GM21447 (cell line): ENCODE measurements around the gene CACNA1A.

Experiments used
- ATAC-seq: cut with Tn5 transposase; IDR thresholded peaks from one replicate; pipeline ENCODE4 v1.9.1; 2021; ENCODE audit not compliant: unreplicated experiment

The CACNA1A gene

GRCh38 chr19:13314761-13315160, 191.5 kb downstream of the CACNA1A start:
- no peak for ATAC-seq

- no peak for ATAC-seq
Observed at GRCh38 chr19:13313875-13314274, 192.4 kb downstream of the CACNA1A start.

- no peak for ATAC-seq
Observed at GRCh38 chr19:13309864-13310263, 196.4 kb downstream of the CACNA1A start.

- no peak for ATAC-seq
Observed at GRCh38 chr19:13303381-13304129, 202.7 kb downstream of the CACNA1A start.

GRCh38 chr19:13302526-13303270, 203.6 kb downstream of the CACNA1A start:
- no peak for ATAC-seq

GRCh38 chr19:13301627-13302334, 204.5 kb downstream of the CACNA1A start:
- no peak for ATAC-seq

- no peak for ATAC-seq
Observed at GRCh38 chr19:13300421-13301030, 205.8 kb downstream of the CACNA1A start.

- no peak for ATAC-seq
Observed at GRCh38 chr19:13299838-13300237, 206.4 kb downstream of the CACNA1A start.

GRCh38 chr19:13298565-13299481, 207.5 kb downstream of the CACNA1A start:
- no peak for ATAC-seq

- ATAC-seq = no peak
Observed at GRCh38 chr19:13297023-13297422, 209.3 kb downstream of the CACNA1A start.

GRCh38 chr19:13294812-13295567, 211.3 kb downstream of the CACNA1A start:
- no peak for ATAC-seq

GRCh38 chr19:13291913-13292312, 214.4 kb downstream of the CACNA1A start:
- no peak for ATAC-seq

- no peak for ATAC-seq
Observed at GRCh38 chr19:13290741-13291140, 215.5 kb downstream of the CACNA1A start.

GRCh38 chr19:13289295-13289694, 217.0 kb downstream of the CACNA1A start:
- ATAC-seq = no peak

- ATAC-seq = no peak
Observed at GRCh38 chr19:13286195-13286985, 219.9 kb downstream of the CACNA1A start.

- no peak for ATAC-seq
Observed at GRCh38 chr19:13284929-13285928, 221.1 kb downstream of the CACNA1A start.

- no peak for ATAC-seq
Observed at GRCh38 chr19:13283871-13284270, 222.4 kb downstream of the CACNA1A start.
